ENCODE measurements around the gene FBP2. TPM values are rescaled to one million over a fixed set of nuclear protein-coding genes. Genes with fewer than 3 reads are reported as not detected.
"Not testable (repeated sequence)": the region's sequence is repeated elsewhere in the genome, so short reads cannot be mapped to it uniquely, and the experiment has no call there.

Gene FBP2
- total RNA-seq, 1 experiment from 2014 or later = not detected

DNA sequence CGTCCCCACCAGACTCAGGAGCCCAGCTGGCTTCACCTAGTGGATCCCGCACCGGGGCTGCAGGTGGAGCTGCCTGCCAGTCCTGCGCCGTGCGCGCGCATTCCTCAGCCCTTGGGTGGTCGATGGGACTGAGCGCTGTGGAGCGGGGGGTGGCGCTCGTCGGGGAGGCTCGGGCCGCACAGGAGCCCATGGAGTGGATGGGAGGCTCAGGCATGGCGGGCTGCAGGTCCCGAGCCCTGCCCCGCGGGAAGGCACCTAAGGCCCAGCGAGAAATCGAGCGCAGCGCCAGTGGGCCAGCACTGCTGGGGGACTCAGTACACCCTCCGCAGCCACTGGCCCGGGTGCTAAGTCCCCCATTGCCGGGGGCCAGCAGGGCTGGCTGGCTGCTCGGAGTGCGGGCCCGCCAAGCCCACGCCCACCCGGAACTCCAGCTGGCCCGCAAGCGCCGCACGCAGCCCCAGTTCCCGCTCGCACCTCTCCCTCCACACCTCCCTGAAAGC lies 2.5 kb downstream of the FBP2 start:
- BruUV-seq (replicated peaks); CTCF ChIA-PET; H3K79me2 ChIP-seq (ENCODE audit: insufficient read depth, low read length); H3K9ac ChIP-seq (ENCODE audit: low read length); intact Hi-C loops (cut with micrococcal nuclease); H3K4me3 ChIP-seq (replicated peaks in 1 of 2; ENCODE audit: low read depth in 1 of 2, low read length in 2 of 2); H3K4me1 ChIP-seq (ENCODE audit: control insufficient read depth in 1 of 2, insufficient read depth in 2 of 2, low read length in 2 of 2); H3K27ac ChIP-seq (ENCODE audit: low read depth, low read length); DNase-seq (ENCODE audit: low read depth, low spot score); H3K9me3 ChIP-seq (ENCODE audit: control insufficient read depth in 1 of 2, insufficient read depth in 1 of 2, low read depth in 1 of 2, low read length in 2 of 2); H3K36me3 ChIP-seq (ENCODE audit: control insufficient read depth in 1 of 2, insufficient read depth in 2 of 2, low read length in 2 of 2); H3K4me2 ChIP-seq (ENCODE audit: low read length); POLR2A ChIA-PET; H3K9me2 ChIP-seq (ENCODE audit: insufficient read depth); ATAC-seq; H2AFZ ChIP-seq (ENCODE audit: low read depth, low read length, poor library complexity, severe bottlenecking); RAD21 ChIA-PET (ENCODE audit: low non-redundant PET in 1 of 2, low total read pairs in 2 of 2, uncharacterized antibody in 2 of 2, unreplicated experiment in 2 of 2); H3K27me3 ChIP-seq (ENCODE audit: insufficient read depth, low read length); H4K20me1 ChIP-seq (ENCODE audit: insufficient read depth): not testable (repeated sequence)

DNA sequence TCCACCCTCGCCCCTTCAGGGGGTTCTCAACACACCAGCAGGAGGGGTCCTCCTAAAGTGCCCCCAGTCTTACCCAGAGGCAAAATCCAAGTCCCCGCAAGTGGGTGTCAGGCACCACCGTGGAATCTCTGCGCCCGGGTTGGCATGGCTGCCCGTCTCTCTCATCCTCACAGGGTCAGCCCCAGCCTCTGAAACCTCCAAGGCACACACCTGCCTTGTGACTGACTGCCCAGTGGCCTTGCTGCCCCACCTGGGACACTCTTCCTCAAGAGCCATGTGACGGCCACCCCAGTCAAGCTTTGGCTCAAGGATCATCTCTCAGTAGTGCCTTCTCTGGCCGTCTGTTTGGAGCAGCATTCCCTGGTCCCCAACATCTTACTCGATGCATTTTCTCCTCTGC lies 4.9 kb downstream of the FBP2 start:
- Histone ChIP-seq H3K4me2 (ENCODE audit: low read length) (no peak overlapping the region), H3K79me2 (ENCODE audit: insufficient read depth, low read length) (no peaks in the 10 kb centered on the region), H4K20me1 (ENCODE audit: insufficient read depth) (no peaks in the 10 kb centered on the region), H3K36me3 (ENCODE audit: control insufficient read depth in 1 of 2, insufficient read depth in 2 of 2, low read length in 2 of 2) (no peaks in the 10 kb centered on the region), H3K9ac (ENCODE audit: low read length) (no peak overlapping the region), H2AFZ (ENCODE audit: low read depth, low read length, poor library complexity, severe bottlenecking) (no peak overlapping the region), H3K9me3 (ENCODE audit: control insufficient read depth in 1 of 2, insufficient read depth in 1 of 2, low read depth in 1 of 2, low read length in 2 of 2) (no peaks in the 10 kb centered on the region), H3K27ac (ENCODE audit: low read depth, low read length) (no peak overlapping the region), H3K4me3 (replicated peaks in 1 of 2; ENCODE audit: low read depth in 1 of 2, low read length in 2 of 2) (no peak overlapping the region), H3K9me2 (ENCODE audit: insufficient read depth) (no peaks in the 10 kb centered on the region), H3K27me3 (ENCODE audit: insufficient read depth, low read length) (0 out of 2 replicates have a peak, but pooled peaks cover 3% of the 10 kb centered on the region), H3K4me1 (ENCODE audit: control insufficient read depth in 1 of 2, insufficient read depth in 2 of 2, low read length in 2 of 2) (no peaks in the 10 kb centered on the region)
- POLR2A ChIA-PET = no interaction called here
- intact Hi-C loops (cut with micrococcal nuclease) = no loop called here
- RAD21 ChIA-PET (ENCODE audit: low non-redundant PET in 1 of 2, low total read pairs in 2 of 2, uncharacterized antibody in 2 of 2, unreplicated experiment in 2 of 2) = no interaction called here
- DNase-seq (ENCODE audit: low read depth, low spot score) (no peak), ATAC-seq (no peak)
- CTCF ChIA-PET = no interaction called here
- TF ChIP-seq JUND (IDR thresholded peaks at IDR 0.05) (no peak), EZH2 (IDR thresholded peaks at IDR 0.05) (no peak)
- BruUV-seq (replicated peaks) = no TSS peak

DNA sequence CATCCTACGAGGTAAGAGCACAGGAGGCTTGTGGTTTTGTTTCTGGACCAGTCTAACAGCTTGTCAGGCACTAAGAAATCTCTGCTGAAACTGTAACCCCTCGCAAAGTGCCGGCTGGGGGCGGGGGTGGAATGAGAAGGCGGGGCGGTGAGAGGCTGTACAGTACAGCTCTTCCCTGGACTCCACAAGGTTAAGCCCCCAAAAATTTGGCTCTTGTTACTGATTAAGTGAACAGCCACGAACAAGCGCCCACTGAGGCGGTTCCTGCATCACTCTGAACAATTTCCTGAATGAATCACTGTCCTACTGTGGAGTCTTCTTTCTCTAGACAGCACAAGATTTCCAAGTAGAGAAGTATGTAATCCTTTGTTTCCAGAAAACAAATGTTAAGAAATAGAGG lies 6.8 kb downstream of the FBP2 start:
- Histone ChIP-seq H2AFZ (ENCODE audit: low read depth, low read length, poor library complexity, severe bottlenecking) (no peak overlapping the region), H4K20me1 (ENCODE audit: insufficient read depth) (no peaks in the 10 kb centered on the region), H3K27me3 (ENCODE audit: insufficient read depth, low read length) (no peaks in the 10 kb centered on the region), H3K4me2 (ENCODE audit: low read length) (no peak overlapping the region), H3K36me3 (ENCODE audit: control insufficient read depth in 1 of 2, insufficient read depth in 2 of 2, low read length in 2 of 2) (no peaks in the 10 kb centered on the region), H3K9me3 (ENCODE audit: control insufficient read depth in 1 of 2, insufficient read depth in 1 of 2, low read depth in 1 of 2, low read length in 2 of 2) (no peaks in the 10 kb centered on the region), H3K9me2 (ENCODE audit: insufficient read depth) (no peaks in the 10 kb centered on the region), H3K4me1 (ENCODE audit: control insufficient read depth in 1 of 2, insufficient read depth in 2 of 2, low read length in 2 of 2) (no peaks in the 10 kb centered on the region), H3K4me3 (replicated peaks in 1 of 2; ENCODE audit: low read depth in 1 of 2, low read length in 2 of 2) (no peak overlapping the region), H3K79me2 (ENCODE audit: insufficient read depth, low read length) (no peaks in the 10 kb centered on the region), H3K27ac (ENCODE audit: low read depth, low read length) (no peak overlapping the region), H3K9ac (ENCODE audit: low read length) (no peak overlapping the region)
- TF ChIP-seq, protein P1, sequence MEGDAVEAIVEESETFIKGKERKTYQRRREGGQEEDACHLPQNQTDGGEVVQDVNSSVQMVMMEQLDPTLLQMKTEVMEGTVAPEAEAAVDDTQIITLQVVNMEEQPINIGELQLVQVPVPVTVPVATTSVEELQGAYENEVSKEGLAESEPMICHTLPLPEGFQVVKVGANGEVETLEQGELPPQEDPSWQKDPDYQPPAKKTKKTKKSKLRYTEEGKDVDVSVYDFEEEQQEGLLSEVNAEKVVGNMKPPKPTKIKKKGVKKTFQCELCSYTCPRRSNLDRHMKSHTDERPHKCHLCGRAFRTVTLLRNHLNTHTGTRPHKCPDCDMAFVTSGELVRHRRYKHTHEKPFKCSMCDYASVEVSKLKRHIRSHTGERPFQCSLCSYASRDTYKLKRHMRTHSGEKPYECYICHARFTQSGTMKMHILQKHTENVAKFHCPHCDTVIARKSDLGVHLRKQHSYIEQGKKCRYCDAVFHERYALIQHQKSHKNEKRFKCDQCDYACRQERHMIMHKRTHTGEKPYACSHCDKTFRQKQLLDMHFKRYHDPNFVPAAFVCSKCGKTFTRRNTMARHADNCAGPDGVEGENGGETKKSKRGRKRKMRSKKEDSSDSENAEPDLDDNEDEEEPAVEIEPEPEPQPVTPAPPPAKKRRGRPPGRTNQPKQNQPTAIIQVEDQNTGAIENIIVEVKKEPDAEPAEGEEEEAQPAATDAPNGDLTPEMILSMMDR (IDR thresholded peaks at IDR 0.05 in 2 of 3, conservative IDR thresholded peaks at IDR 0.05 in 1 of 3; ENCODE audit: borderline replicate concordance in 1 of 3, insufficient read depth in 1 of 3, low read depth in 2 of 3, low read length in 2 of 3) = no peak
- TF ChIP-seq SP1 (IDR thresholded peaks at IDR 0.05; ENCODE audit: low read depth) = no peak
- no peak for TF ChIP-seq POLR2AphosphoS5 (IDR thresholded peaks at IDR 0.05; ENCODE audit: low read depth, low read length)
- TF ChIP-seq, protein P2, sequence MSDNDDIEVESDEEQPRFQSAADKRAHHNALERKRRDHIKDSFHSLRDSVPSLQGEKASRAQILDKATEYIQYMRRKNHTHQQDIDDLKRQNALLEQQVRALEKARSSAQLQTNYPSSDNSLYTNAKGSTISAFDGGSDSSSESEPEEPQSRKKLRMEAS (IDR thresholded peaks at IDR 0.05) = no peak
- TF ChIP-seq RAD21 (IDR thresholded peaks at IDR 0.05; ENCODE audit: low read depth) = no peak
- RAD21 ChIA-PET (ENCODE audit: low non-redundant PET in 1 of 2, low total read pairs in 2 of 2, uncharacterized antibody in 2 of 2, unreplicated experiment in 2 of 2) = no interaction called here
- DNase-seq (ENCODE audit: low read depth, low spot score) = no peak
- CTCF ChIA-PET = no interaction called here
- intact Hi-C loops (cut with micrococcal nuclease) = no loop called here
- ATAC-seq = no peak
- POLR2A ChIA-PET = no interaction called here
- no TSS peak for BruUV-seq (replicated peaks)
